GM19324 (cell line): ENCODE measurements around the gene DBN1.

Source experiments
- ATAC-seq: cut with Tn5 transposase; IDR thresholded peaks from one replicate; pipeline ENCODE4 v1.9.1; 2021; ENCODE audit warnings: mild to moderate bottlenecking, moderate library complexity; ENCODE audit not compliant: unreplicated experiment, low FRiP score

DBN1 gene

DNA sequence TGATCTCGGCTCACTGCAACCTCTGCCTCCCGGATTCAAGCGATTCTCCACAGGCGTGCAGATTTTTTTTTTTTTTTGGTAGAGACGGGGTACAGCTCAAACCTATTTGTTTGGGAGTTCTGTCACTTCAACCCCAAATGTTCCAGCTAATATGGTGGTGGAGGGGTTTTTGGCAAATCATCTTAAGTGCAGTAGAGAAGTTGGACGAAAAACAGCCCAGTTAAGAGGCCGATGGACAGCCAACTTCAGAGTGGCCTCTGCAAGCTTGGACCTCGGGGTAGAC, 27.6 kb downstream of the DBN1 start:
- no peak for ATAC-seq

DNA sequence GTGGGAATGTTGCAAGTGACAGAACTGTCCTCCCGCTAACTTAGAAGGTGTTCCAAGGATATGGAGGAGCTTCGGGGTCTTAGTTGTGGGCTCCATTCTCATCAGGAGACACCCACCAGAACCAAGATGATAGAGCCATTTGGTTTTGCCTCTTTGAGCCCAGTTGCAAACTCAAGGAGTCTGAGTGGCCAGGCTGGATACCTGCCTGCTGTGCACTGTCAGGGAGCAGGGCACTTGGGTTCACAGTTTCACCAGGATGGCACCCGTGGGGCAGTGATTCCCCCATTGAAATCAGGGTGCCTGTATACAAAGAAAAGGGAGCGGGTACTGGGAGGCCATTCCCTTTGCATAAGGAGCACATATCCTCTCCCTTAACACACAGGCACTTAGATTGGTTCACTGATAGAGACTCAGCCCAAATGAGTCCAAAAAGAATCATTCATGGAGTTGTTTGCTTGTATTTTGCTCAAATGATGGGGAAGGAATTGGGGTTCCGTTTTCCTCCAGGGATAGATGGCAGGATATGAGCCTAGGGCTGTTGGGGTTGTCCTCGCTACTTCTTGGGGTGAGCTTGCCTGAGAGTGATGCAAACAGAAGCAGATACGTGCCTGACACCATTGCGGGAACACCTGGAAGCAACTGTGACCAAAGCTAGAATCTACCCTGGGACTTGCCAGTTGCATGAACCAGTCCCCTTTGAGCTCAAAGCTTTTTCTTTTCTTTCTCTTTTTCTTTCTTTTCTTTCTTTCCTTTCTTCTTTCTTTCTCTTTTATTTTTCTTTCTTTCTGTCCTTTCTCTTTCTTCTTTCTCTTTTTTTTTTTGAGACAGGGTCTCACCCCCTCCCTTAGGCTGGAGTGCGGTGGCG, 28.1 kb downstream of the DBN1 start:
- no peak for ATAC-seq

DNA sequence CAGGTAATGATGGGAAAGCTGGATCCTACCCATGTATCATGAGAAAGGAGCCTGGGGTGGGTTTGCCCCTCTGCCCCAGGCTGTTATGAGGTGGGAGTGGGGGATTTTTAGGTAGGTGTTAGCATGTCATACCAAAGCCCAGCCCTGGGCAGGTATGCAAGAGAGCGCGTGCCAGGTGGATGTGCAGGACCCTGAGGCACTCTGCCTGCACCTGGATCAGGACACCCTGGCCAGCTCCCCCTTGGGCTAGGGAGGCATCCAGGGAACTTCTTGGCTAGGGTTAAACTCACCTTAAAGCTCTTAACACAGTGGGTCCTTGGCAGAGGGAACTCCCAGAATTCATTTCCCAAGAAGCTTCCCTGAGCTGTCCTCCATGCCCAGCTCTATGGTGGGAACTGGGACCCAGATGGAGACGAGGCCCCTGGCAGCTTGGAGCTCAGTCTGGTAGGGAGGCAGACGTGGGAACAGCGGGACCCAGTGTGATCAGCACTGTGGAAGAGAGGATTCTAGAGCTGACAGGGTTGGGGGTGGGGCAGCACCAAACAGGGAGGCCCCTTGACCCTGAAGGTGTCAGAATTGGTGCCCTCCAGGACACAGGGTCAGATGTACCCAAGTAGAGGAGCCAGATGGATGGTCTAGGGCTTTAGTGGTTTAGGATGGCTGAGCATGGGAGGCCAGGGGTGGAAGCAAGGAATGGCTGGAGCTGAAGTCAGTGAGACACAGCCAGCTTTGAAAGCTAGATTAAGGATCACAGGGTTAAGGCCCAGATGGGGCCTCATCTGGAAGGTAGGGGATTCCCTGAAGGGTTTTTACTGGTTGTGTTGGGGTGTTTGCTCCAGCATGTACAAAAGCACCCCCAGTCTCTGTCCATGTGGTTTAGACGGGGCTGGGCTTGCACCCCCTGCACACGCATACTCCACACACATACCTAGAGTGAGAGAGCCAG, 29.1 kb downstream of the DBN1 start:
- no peak for ATAC-seq

DNA sequence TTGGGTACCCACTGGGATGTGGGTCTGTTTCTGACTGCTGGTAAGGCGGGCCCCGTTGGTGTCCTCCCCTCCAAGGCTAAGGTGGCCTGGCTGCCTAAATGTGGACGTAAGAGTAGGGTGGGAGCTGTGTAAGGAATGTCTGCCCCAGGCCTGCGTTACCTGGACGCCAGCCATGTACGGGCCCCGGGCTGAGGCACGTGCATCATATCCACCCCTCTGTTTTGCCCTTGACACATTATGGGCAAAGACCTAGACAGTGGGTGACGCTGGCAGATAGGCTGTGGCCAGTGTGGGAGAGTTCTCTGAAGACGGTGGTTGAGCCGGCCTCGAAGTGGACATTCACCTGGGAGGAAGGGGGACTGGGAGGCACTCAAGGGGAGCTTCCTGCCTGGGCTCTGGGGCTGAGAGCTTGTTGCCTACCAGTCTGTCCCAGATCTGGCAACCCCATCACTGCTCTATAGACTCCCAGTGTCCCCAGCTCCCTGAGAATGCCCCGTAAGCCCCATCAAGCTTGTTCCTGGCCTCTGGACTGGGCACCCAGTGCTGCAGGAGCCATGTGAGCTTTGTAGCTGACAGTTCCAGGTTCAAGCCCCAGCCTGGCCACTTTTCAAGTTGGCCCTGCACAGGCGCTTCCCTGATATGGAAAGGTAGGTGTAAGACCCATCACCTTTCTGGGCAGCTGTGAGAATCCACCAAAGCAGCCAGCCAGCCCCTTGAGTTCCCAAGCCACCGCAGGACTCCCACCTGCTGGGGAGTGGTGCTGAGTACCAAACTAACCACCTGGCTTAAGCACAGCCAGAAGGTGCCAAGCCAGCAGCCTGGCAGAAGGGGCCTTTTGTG, 30.1 kb downstream of the DBN1 start:
- no peak for ATAC-seq

DNA sequence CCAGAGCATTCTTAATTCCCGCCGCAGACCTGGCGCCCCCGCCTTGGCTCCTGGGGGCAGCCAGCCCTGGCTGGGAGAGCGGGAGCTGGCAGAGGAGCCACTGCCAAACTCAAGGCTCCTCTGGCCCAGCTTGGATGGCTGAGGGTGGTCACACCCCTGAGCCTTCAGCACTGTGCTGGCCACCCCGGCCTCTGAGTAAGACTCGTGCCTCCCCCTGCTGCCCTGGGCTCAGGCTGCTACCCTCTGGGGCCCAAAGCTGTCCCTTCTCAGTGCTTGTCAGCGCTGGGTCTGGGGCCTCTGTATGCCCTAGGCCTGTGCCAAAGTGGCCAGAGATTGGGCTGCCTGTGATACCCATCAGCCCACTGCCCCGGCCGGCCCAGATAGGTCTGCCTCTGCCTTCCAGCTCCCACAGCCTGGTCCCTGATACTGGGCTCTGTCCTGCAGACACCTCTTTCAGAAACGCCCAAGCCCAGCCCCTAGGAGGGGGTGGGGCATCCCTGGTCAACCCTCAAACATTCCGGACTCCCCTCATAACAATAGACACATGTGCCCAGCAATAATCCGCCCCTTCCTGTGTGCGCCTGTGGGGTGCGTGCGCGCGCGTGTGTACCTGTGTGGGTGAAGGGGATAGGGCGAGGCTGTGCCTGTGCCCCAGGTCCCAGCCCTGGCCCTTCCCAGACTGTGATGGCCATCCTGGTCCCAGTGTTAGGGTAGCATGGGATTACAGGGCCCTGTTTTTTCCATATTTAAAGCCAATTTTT, 31.2 kb downstream of the DBN1 start:
- ATAC-seq: no peak

DNA sequence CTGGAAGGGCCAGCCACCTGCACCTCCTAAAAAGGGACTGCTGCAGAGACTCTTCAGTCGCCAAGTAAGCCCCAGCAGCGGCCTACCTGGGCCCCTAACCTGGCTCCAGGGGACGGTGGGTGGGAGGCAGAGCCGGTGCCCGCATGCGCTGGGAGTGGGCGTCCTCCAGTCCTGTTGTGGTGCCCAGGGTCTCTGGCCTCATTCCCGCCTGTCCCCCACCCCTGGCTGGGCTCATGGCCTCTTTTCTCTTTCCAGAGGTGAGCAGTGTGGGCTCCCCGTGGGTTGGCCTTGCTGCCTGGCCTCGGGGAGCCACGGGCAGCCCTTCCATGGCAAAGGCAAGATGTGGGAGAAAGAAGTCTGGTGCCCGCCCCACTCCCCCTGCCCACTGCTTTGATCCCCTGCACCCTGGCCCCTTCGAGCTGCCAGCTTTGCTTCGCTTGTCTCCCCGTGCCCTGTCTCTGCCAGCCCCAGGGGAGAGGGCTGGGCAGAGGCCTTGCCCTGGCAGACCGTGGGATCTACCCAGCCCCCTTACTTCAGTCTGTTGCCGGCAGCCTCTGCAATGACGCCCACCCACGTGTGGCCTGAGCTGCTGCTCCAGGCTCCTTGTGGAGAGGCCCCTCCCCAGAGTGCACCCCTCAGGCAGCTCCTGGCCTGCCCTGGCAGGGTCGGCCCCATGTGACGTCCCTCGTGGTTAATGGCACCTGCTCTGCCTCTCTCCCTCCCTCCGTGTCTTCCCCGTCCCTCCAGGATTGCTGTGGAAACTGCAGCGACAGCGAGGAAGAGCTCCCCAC, 32.2 kb downstream of the DBN1 start:
- ATAC-seq: no peak

DNA sequence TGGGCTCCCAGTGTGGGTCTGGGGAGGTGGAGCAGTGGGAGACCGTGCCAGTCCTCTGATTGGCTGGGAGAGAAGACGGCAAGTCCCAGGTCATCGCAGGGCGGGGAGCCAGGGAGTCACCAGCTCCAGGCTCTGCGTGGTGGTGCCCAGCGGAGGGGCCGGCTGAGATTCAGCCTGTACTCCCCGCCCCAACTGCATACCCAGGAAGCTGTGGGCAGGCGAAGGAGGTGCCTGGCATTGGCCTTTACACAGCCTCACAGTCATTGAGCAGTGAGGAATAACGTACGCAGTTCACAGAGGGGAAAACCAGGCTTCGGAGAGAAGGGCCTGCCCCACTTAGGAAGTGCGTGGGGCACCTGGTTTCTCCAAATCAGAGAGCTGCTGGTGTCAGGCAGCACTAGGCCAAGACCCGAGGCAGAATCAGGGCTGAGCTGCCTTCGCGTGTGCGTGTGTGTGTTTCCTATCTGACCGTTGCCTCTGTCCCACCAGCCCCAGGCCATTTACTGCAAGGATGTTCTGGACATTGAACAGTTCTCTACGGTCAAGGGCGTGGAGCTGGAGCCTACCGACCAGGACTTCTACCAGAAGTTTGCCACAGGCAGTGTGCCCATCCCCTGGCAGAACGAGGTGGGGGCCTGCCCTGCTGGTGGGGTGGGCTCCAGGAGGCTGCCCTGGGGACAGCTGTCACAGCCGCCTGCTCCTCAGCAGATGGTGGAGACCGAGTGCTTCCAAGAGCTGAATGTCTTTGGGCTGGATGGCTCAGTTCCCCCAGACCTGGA, 33.0 kb downstream of the DBN1 start:
- no peak for ATAC-seq

DNA sequence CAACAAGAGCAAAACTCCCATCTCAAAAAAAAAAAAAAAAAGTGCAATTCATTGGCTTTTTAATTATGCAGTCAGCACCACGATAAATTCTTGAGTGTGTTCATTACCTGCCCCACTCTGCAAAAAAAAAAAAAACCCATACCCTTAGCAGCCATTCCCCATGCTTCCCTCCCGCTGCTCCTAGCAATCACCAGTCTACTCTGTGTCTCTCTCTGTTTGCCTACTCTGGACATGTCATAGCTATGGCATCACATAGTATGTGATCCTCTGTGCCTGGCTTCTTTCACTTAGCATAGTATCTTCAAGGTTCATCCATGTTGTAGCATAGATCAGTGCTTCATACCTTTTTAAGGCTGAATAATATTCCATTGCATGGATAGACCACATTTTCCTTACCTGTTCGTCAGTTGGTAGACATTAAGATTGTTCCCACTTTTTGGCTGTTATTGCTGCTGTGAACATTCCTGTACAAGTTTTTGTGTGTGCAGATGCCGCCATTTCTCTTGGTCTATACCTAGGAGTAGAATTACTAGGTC, 33.8 kb downstream of the DBN1 start:
- ATAC-seq: no peak

DNA sequence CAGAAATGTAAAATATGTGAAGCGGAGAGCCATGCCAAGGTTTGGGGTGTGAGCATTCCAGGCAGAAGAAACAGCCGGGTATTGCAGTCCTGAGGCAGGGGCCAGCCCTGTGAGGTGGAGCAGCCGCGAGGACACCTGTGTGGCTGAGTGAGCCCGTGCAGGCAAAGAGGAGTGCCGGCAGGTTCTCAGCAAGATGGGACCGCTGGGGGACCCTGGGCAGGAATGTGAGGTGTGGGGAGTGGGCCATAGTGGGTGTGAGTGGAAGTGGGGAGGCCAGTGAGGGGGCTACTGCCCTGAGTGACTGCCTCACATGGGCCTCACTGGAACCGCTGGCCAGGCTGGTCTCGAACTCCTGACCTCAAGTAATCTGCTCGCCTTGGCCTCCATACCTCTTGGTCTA, 35.0 kb downstream of the DBN1 start:
- no peak for ATAC-seq

DNA sequence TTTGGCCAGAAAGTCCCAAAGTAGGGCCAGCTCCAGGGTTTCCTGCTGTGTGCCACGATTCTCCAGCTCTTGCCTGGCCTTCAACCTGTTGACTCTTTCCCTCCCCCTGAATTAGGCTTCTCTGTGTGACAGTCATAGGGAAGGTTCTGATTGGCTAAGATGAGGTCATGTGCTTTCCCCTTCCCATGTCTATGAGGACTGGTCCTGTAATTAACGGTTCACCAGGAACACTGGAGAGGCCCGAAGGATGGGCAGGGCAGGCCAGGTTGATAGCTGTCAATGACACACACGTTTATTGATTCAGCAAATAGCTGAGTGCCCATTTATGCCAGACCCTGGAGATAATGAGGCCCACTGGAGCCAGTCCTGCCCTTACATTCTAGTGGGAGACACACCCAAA, 35.8 kb downstream of the DBN1 start:
- ATAC-seq: no peak

DNA sequence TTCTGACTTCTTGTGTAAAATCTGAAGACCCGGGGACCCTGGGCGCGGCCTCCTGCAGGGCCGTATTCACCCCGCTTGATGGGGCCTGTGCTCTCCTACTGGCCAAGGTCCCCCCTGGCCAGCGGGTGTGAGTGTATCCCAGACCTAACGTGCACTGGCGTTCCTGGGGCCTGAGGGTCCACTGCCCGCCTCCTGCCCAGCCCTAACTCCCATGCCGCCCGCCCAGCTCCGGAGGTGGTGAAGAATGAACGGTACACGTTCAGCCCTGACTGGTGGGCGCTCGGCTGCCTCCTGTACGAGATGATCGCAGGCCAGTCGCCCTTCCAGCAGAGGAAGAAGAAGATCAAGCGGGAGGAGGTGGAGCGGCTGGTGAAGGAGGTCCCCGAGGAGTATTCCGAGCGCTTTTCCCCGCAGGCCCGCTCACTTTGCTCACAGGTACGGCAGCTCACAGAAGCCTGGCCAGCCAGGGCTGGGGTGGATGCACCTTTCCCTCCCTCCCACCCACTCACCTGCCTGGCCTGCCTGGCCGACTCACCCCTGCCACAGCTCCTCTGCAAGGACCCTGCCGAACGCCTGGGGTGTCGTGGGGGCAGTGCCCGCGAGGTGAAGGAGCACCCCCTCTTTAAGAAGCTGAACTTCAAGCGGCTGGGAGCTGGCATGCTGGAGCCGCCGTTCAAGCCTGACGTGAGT, 37.4 kb downstream of the DBN1 start:
- ATAC-seq: no peak

DNA sequence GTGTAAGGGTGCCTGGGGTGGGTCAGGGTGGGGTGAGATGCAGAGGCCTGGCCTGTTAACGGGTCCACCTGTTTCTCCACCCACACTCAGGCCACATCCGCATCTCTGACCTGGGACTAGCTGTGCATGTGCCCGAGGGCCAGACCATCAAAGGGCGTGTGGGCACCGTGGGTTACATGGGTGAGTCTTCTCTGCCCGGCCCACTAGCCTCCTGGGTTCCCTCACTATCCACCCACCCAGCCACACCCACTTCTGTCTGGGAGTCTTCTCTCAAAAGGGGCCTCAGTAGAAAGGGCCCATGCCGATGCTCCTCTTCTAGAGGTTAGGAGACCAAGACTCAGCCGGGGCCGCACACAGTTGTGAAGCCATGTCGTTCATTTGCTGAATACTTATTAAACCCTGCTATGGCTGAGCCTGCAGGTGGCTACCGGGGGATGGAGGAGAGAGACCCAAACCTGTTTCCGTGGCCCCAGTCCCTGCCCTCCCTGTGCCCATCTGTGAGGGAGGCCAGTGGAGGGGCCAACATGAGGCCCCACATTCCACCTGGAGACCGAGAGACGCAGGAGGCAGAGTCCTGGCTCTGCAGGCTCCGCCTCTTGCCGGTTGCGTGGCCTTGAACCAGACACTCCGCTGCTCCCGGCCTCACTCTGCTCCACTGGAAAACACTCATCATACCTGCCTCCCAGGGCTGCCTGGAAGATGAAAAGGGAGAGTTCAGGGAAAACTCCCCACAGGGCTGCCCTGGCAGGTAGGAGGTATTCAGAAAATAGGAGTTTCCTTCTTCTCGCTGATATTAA, 38.3 kb downstream of the DBN1 start:
- ATAC-seq: no peak

DNA sequence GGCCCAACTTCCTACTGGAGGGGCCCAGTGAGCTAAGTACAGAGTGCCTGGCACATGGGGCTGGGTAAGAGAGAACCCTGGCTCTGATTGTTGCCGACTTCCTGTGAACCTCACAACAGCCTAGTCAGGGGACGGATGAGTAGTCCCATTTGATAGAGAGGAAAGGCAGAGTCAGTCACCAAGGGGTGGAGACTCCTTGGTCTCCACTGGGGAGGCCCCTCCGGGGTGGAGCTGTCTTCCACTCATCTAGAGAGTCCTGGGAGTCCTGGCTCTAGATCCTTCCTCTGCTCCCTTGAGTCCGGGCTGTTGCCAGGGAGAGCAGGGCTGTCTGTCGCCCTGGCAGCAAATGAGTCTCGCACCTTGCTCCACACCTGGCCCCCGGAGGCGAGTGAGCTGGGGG, 39.0 kb downstream of the DBN1 start:
- no peak for ATAC-seq

DNA sequence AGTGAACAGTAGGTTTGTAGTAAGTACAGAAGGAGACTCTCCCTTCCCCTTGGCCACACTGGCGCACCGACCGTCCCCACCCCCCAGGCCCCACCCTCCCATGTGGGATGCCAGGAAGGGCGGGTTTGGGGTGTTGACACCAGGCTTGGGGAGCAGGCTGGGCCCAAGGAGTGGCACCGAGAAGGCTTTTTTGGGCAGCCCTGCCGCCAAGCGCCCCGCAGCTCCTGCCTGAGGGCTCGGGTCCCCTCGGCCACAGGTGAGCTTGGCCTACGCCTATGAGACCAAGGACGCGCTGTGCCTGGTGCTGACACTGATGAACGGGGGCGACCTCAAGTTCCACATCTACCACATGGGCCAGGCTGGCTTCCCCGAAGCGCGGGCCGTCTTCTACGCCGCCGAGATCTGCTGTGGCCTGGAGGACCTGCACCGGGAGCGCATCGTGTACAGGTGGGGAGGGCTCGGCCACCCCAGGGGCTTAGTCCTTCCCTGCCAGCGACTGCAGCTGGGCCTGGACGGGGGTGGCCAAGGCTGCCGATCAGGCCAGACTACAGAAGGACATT, 39.7 kb downstream of the DBN1 start:
- no peak for ATAC-seq

DNA sequence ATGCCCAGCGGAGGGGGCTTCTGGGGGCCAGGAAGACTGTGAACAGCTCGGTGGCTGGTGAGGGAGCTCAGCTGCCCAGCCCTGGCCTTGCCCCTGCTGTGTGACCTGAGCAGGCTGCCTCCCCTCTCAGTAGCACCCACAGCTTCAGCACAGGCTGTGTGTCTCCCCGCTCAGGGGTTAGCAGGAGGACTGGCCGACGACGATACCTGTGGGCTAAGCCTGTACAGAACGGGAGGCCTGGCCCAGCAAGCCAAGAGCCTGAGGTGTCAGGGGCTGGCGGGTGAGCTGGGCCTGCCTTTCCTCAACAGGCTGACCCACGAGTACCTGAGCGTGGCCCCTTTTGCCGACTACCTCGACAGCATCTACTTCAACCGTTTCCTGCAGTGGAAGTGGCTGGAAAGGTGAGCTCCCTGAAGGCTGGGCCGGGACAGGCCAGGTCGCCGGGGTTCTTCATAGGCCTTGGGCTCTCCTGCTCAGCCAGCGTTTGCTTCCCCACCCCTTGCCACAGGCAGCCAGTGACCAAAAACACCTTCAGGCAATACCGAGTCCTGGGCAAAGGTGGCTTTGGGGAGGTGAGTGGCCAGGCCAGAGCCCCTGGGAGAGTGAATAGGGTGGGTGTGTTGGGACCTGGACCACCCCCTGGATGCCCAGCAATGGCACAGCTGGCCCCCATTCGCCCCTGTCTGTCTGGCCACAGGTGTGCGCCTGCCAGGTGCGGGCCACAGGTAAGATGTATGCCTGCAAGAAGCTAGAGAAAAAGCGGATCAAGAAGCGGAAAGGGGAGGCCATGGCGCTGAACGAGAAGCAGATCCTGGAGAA, 40.4 kb downstream of the DBN1 start:
- ATAC-seq: no peak
